Endothelial cell of umbilical vein (primary cell): ENCODE data around the gene DCDC2B. TPM values are rescaled to one million over a fixed set of nuclear protein-coding genes. Genes with fewer than 3 reads are reported as not detected.
A peak's percentile ranks its signal among the peaks of the same experiment; 100 is the strongest.

ENCODE experiments used
- BruUV-seq: library from RNA; stranded (reverse); fragments of 400-500 nt; replicated peaks from 2 replicates; lab custom pipeline; 2021; lab: Mats Ljungman, UMichigan
- CTCF ChIA-PET: fragments of 300-600, 350-600 bp; sonication (Branson Sonifier 250); formaldehyde crosslinking; loops from one replicate; lab custom pipeline; 2021; ENCODE audit warnings: antibody characterized with exemption, inconsistent platforms; lab: Charles Lee
- POLR2A ChIA-PET: fragments of 300-600, 350-600 bp; sonication (Branson Sonifier 250); formaldehyde crosslinking; loops from one replicate; lab custom pipeline; 2021; ENCODE audit warnings: antibody characterized with exemption, inconsistent platforms; lab: Charles Lee
- DNase-seq: peaks from one replicate; pipeline ENCODE4 v3.0.0-alpha.2; 2011; ENCODE audit warnings: low read depth, low spot score
- FAIRE-seq: peaks from 2 replicates; lab custom pipeline; 2011; peaks lifted over from hg19 to GRCh38; lab: Jason Lieb, UNC
- H2AFZ ChIP-seq: 2 replicates; pipeline ENCODE4 v1.6.0; 2012; ENCODE audit warnings: low read depth, low read length, control low read depth, inconsistent platforms
- H3K27ac ChIP-seq: 2 replicates; pipeline ENCODE4 v1.5.1; 2011; ENCODE audit warnings: low read depth, mild to moderate bottlenecking, control low read depth, low read length, moderate library complexity; ENCODE audit not compliant: insufficient read depth
- H3K27me3 ChIP-seq, 2 experiments: 2 replicates each; pipeline versions ENCODE4 v1.6.0 to v1.6.1; 2011; ENCODE audit warnings: low read length in 2 of 2, mixed read lengths in 1 of 2; ENCODE audit not compliant: control insufficient read depth in 2 of 2, insufficient read depth in 2 of 2
- H3K36me3 ChIP-seq, 2 experiments: 2 replicates in 1 of 2; 3 replicates in 1 of 2; pipeline ENCODE4 v1.5.1; 2011; ENCODE audit warnings: low read length in 2 of 2, mild to moderate bottlenecking in 1 of 2, moderate library complexity in 1 of 2; ENCODE audit not compliant: control insufficient read depth in 2 of 2, insufficient read depth in 2 of 2; ENCODE audit errors: extremely low read depth in 1 of 2
- H3K4me1 ChIP-seq: 3 replicates; pipeline ENCODE4 v1.5.1; 2011; ENCODE audit warnings: mild to moderate bottlenecking, low read length; ENCODE audit not compliant: control insufficient read depth, insufficient read depth; ENCODE audit errors: extremely low read depth
- H3K4me2 ChIP-seq: 2 replicates; pipeline ENCODE4 v1.6.1; 2011; ENCODE audit warnings: low read length, control low read depth, mixed read lengths; ENCODE audit not compliant: insufficient read depth
- H3K4me3 ChIP-seq, 3 experiments: fragments of 200-600 bp in 1 of 3; sonication (generic), shearing (Covaris generic) in 1 of 3; replicated peaks in 1 of 3; 2 replicates each; pipeline ENCODE4 v1.5.1; 2011 to 2016; ENCODE audit warnings: control low read depth in 3 of 3, low read length in 3 of 3, mild to moderate bottlenecking in 2 of 3, inconsistent platforms in 1 of 3, low read depth in 1 of 3, moderate library complexity in 1 of 3; ENCODE audit not compliant: insufficient read depth in 1 of 3
- H3K79me2 ChIP-seq: 2 replicates; pipeline ENCODE4 v1.6.0; 2012; ENCODE audit warnings: low read length, inconsistent platforms; ENCODE audit not compliant: control insufficient read depth, insufficient read depth
- H3K9ac ChIP-seq: replicated peaks from 2 replicates; pipeline ENCODE3; 2011; ENCODE audit warnings: low read length, control low read depth; ENCODE audit not compliant: insufficient read depth; ENCODE audit errors: extremely low read depth
- H3K9me1 ChIP-seq: replicated peaks from 3 replicates; pipeline ENCODE4 v1.6.0; 2011; ENCODE audit warnings: mild to moderate bottlenecking, low read length; ENCODE audit not compliant: control insufficient read depth, insufficient read depth; ENCODE audit errors: extremely low read depth
- H3K9me3 ChIP-seq: replicated peaks from 2 replicates; pipeline ENCODE4 v1.5.1; 2012; ENCODE audit warnings: low read length, inconsistent platforms; ENCODE audit not compliant: control insufficient read depth, insufficient read depth
- H4K20me1 ChIP-seq: replicated peaks from 2 replicates; pipeline ENCODE3; 2011; ENCODE audit warnings: mild to moderate bottlenecking, low read length; ENCODE audit not compliant: control insufficient read depth, insufficient read depth; ENCODE audit errors: extremely low read depth
- EZH2 ChIP-seq: IDR thresholded peaks from 2 replicates; pipeline ENCODE4 v1.6.1; 2012; ENCODE audit warnings: borderline replicate concordance, low read depth, mild to moderate bottlenecking, moderate library complexity, low read length, inconsistent platforms; ENCODE audit not compliant: severe bottlenecking
- GATA2 ChIP-seq: IDR thresholded peaks from 2 replicates; pipeline ENCODE4 v1.7.0; 2011; ENCODE audit warnings: low read depth, mild to moderate bottlenecking, moderate library complexity, mixed read lengths, low read length; ENCODE audit not compliant: insufficient read length, insufficient read depth
- JUN ChIP-seq: IDR thresholded peaks from 2 replicates; pipeline ENCODE4 v1.6.1; 2011; ENCODE audit warnings: borderline replicate concordance, low read depth; ENCODE audit not compliant: insufficient read length, insufficient read depth
- POLR2A ChIP-seq: IDR thresholded peaks from 2 replicates; pipeline ENCODE4 v1.6.1; 2012; ENCODE audit warnings: low read depth, mild to moderate bottlenecking, control low read depth, low read length
- POLR2AphosphoS5 ChIP-seq: IDR thresholded peaks from 2 replicates; pipeline ENCODE4 v1.6.1; 2012; ENCODE audit warnings: low read depth, mild to moderate bottlenecking, control low read depth, low read length, moderate library complexity; ENCODE audit not compliant: insufficient read depth
- dilution Hi-C: fragments of 300-500 bp; cut with MboI; formaldehyde crosslinking; loops from one replicate; pipeline ENCODE4 v1.15.0; 2019; ENCODE audit warnings: low sequenced_read_pairs; ENCODE audit not compliant: extremely low pct_ligation_motif_present
- intact Hi-C: fragments of 100-400 bp; cut with micrococcal nuclease; formaldehyde crosslinking; loops from one replicate; pipeline ENCODE4 v1.10.0; 2022
- polyA plus RNA-seq, 4 experiments: library from polyadenylated mRNA; depleted of rRNA in 3 of 4; stranded (reverse) in 3 of 4; unstranded in 1 of 4; fragments of >200 nt; gene quantifications; 2 replicates each; pipeline versions ENCODE4 v1.2.1 to v1.2.3, GENCODE V29; 2011 to 2012; ENCODE audit warnings: missing spikeins in 1 of 4
- total RNA-seq: library from RNA; stranded (reverse); gene quantifications from 2 replicates; pipeline ENCODE4 v1.2.3, GENCODE V29; 2021
- TF ChIP-seq, protein P1 (sequence below), 2 donors: IDR thresholded peaks; 1 replicate in 1 of 2; 2 replicates in 1 of 2; pipeline ENCODE4 v1.5.1; 2011; ENCODE audit warnings: low read length in 2 of 2, mild to moderate bottlenecking in 2 of 2, moderate library complexity in 2 of 2, control low read depth in 1 of 2, inconsistent platforms in 1 of 2, low read depth in 1 of 2; ENCODE audit not compliant: insufficient read depth in 1 of 2; ENCODE audit errors: extremely low read depth in 1 of 2

Gene DCDC2B
- total and polyA plus RNA-seq, 2 donors (not counting 3 experiments of a cell fraction or from before 2014, with no cell fraction given): not detected

DNA sequence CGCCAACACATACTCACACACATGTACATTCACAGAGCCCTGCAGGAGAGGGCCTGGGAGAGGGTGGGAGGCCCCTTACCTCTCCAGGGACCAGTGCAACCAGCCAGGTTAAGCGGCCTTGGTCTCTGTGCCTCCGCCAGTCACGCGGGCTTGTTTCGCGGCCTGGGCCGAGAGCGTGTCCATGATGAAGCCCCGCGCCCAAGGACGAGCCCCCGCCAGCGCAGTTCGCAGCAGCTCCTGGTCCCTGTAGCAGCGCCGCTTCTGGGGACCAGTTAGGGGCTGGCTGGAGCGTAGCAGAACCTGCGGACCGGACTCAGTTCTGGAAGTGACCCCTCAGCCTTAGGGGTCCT is 30.9 kb downstream of the DCDC2B start:
- Histone ChIP-seq H3K36me3 (peaks cover 0 to 2% of the 10 kb centered on the region in 2 experiments), H3K4me3 (peak overlapping the region in 2 of 3 experiments; percentile 50 to 81), H3K4me2 (peak overlapping the region; percentile 88), H3K27me3 (no peaks in the 10 kb centered on the region), H2AFZ (peak overlapping the region; percentile 95), H3K27ac (no peak overlapping the region), H3K9me3 (no peaks in the 10 kb centered on the region), H3K9me1 (no peaks in the 10 kb centered on the region), H4K20me1 (no peaks in the 10 kb centered on the region), H3K79me2 (no peaks in the 10 kb centered on the region), H3K4me1 (peaks cover 32% of the 10 kb centered on the region), H3K9ac (no peak overlapping the region)
- dilution Hi-C loops (no loop called here), intact Hi-C loops (loop anchor here (2.0 kb wide), 2 partner anchors 17 to 53 kb away; partner anchors contain the start of genes EIF3I, HDAC1 and TMEM234)
- no TSS peak for BruUV-seq
- TF ChIP-seq EZH2 (no peak), GATA2 (no peak), POLR2AphosphoS5 (no peak)
- FAIRE-seq: no peak
- ChIA-PET POLR2A (interaction anchor here (1.6 to 3.2 kb wide), 3 partner anchors 10 to 96 kb away, joined by 3 to 25 read pairs (median 9); partner anchors contain the start of gene MARCKSL1), CTCF (interaction anchor here (0.9 to 8.4 kb wide), 14 partner anchors 9 to 112 kb away, joined by 3 to 73 read pairs (median 4); partner anchors contain the start of genes EIF3I, FAM167B, HDAC1 and LCK)
- no peak for DNase-seq

DNA sequence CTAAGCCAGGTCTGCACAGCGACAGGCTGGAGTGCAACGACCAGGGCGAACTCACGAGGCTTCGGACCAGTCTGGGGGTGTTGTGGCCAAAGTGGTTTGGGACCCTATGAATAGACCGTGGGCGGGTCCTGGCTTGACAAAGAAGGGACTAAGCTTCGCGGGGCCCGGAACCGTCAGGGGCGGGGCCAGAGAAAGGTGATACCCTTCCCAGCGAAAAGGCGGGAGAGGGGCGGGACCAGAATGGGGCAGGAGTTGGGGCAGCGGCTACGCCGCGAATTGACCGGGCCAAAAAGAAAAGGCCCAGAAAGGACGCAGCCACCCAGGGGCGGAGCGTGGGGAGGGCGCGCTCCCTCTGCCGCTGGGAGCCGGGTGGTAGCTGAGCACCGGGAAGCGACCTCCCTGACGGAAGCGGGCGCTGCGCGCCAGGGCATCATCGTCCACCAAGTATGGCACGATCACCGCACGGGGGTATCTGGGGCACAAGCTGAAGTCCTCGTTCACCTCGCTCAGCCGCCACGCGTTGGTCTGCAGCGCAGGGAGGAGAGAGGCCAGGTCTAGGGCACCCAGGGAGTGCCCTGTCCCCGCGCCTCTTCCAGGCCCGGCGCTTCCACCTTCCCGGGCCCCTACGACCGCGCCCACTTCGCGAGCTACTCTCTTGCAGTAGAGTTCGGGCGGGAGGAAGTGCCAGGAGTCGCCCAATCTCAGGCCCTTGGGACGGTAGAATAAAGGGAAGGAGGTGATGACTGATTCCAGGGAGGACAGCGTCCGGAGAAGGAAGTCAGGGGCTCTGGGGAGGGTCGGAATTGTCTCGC is 31.5 kb downstream of the DCDC2B start:
- Histone ChIP-seq H3K9me3 (no peaks in the 10 kb centered on the region), H3K79me2 (no peaks in the 10 kb centered on the region), H3K27ac (peak overlapping the region; percentile 70), H3K4me2 (peak overlapping the region; percentile 88), H3K9me1 (no peaks in the 10 kb centered on the region), H3K4me3 (peak overlapping the region; percentile 50 to 81 (median 76)), H2AFZ (peak overlapping the region; percentile 95), H3K9ac (peak overlapping the region; percentile 68), H3K4me1 (peaks cover 32% of the 10 kb centered on the region), H3K36me3 (no peaks in the 10 kb centered on the region), H3K27me3 (no peaks in the 10 kb centered on the region), H4K20me1 (no peaks in the 10 kb centered on the region)
- dilution Hi-C loops: no loop called here
- BruUV-seq: no TSS peak
- TF ChIP-seq POLR2A (peak; percentile 58), POLR2AphosphoS5 (peak; percentile 19), JUN (no peak)
- TF ChIP-seq, protein P1, sequence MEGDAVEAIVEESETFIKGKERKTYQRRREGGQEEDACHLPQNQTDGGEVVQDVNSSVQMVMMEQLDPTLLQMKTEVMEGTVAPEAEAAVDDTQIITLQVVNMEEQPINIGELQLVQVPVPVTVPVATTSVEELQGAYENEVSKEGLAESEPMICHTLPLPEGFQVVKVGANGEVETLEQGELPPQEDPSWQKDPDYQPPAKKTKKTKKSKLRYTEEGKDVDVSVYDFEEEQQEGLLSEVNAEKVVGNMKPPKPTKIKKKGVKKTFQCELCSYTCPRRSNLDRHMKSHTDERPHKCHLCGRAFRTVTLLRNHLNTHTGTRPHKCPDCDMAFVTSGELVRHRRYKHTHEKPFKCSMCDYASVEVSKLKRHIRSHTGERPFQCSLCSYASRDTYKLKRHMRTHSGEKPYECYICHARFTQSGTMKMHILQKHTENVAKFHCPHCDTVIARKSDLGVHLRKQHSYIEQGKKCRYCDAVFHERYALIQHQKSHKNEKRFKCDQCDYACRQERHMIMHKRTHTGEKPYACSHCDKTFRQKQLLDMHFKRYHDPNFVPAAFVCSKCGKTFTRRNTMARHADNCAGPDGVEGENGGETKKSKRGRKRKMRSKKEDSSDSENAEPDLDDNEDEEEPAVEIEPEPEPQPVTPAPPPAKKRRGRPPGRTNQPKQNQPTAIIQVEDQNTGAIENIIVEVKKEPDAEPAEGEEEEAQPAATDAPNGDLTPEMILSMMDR (IDR thresholded peaks at IDR 0.05; ENCODE audit: extremely low read depth in 1 of 2, insufficient read depth in 1 of 2, low read depth in 1 of 2, low read length in 2 of 2): peak in 1 of 2 donors; percentile 36
- ChIA-PET POLR2A (interaction anchor here (1.2 to 3.2 kb wide), 6 partner anchors 10 to 101 kb away, joined by 3 to 25 read pairs (median 4); partner anchors contain the start of gene MARCKSL1), CTCF (interaction anchor here (0.6 to 8.4 kb wide), 20 partner anchors 9 to 112 kb away, joined by 3 to 73 read pairs (median 4); partner anchors contain the start of genes EIF3I, FAM167B, HDAC1 and LCK)
- intact Hi-C loops: loop anchor here (2.0 kb wide), 2 partner anchors 18 to 52 kb away; partner anchors contain the start of genes EIF3I, HDAC1 and TMEM234
- FAIRE-seq: peak; percentile 73
- DNase-seq: peak; percentile 35
